Heart right ventricle (tissue), 16 donors: ENCODE data around the gene SOX21. TPM values are rescaled to one million over a fixed set of nuclear protein-coding genes. Genes with fewer than 3 reads are reported as not detected.

Experiments
- ATAC-seq, 8 donors: fragments of 200-7000 bp; cut with Tn5 transposase; one replicate each; pipeline ENCODE4 v1.9.1; 2020; ENCODE audit warnings: mild to moderate bottlenecking in 8 of 8, moderate library complexity in 8 of 8, moderate number of reproducible peaks in 1 of 8
- DNase-seq, 2 donors: peaks; one replicate each; pipeline ENCODE4 v3.0.0-alpha.2; 2020
- H3K27ac ChIP-seq, 10 donors: fragments of 200-600 bp; sonication (generic) in 2 of 10; one replicate each; pipeline versions ENCODE4 v1.5.0 to v1.8.0; 2020 to 2022; ENCODE audit warnings: mild to moderate bottlenecking in 3 of 10
- H3K27me3 ChIP-seq, 7 donors: fragments of 200-600 bp; one replicate each; pipeline ENCODE4 v1.8.0; 2021 to 2022; ENCODE audit warnings: mild to moderate bottlenecking in 2 of 7
- H3K36me3 ChIP-seq, 9 donors: fragments of 200-600 bp; sonication (generic) in 1 of 9; one replicate each; pipeline versions ENCODE4 v1.5.0 to v1.8.0; 2020 to 2022; ENCODE audit warnings: mild to moderate bottlenecking in 2 of 9
- H3K4me1 ChIP-seq, 9 donors: fragments of 200-600 bp; sonication (generic) in 1 of 9; one replicate each; pipeline versions ENCODE4 v1.5.0 to v1.8.0; 2020 to 2022; ENCODE audit warnings: mild to moderate bottlenecking in 4 of 9
- H3K4me3 ChIP-seq, 10 donors: fragments of 200-600 bp; sonication (generic) in 2 of 10; one replicate each; pipeline versions ENCODE4 v1.5.0 to v1.8.0; 2020 to 2022; ENCODE audit warnings: mild to moderate bottlenecking in 7 of 10, moderate library complexity in 2 of 10
- H3K9me3 ChIP-seq, 11 donors: fragments of 200-600 bp in 10 of 11; sonication (generic) in 2 of 11; one replicate each; pipeline versions ENCODE4 v1.5.0 to v1.8.0; 2013 to 2022; ENCODE audit warnings: mild to moderate bottlenecking in 2 of 11, control low read depth in 1 of 11, moderate library complexity in 1 of 11
- WGBS, 2 donors: extraction: QIAGEN DNeasy Blood & Tissue Kit; methylation state at CpG; one replicate each; pipeline ENCODE4 v1.1.7; 2013; ENCODE audit warnings: inconsistent platforms in 1 of 2; 5-methylcytosine and 5-hydroxymethylcytosine counted together
- intact Hi-C, 10 donors: fragments of 100-400 bp; cut with DNase I; formaldehyde crosslinking; loops; one replicate each; pipeline versions ENCODE4 v1.11.1 to v1.14.2; 2022
- polyA plus RNA-seq, 2 donors: library from polyadenylated mRNA; stranded (reverse); fragments of 200-250 nt; gene quantifications; one replicate each; pipeline ENCODE4 v1.2.3, GENCODE V29; 2013
- total RNA-seq, 10 donors: library from RNA; stranded (reverse); fragmentation: NEBNext Ultra II Directional in 3 of 10; extraction: Animal tissue kit (Norgen Biotek cat#: 25700) in 3 of 10; gene quantifications; one replicate each; pipeline versions ENCODE4 v1.2.1 to v1.2.4, GENCODE V29; 2021 to 2023
- TF ChIP-seq, protein P1 (sequence below), 9 donors: fragments of 200-600 bp; sonication (generic) in 2 of 9; IDR thresholded peaks; one replicate each; pipeline versions ENCODE4 v1.5.0 to v1.8.0; 2021 to 2022; ENCODE audit warnings: antibody characterized with exemption in 9 of 9, mild to moderate bottlenecking in 5 of 9, moderate library complexity in 1 of 9
- donor health status: Arrhythmogenic right ventricular cardiomyopathy.
- donor health status: ischemic (EF 13 %, LVEDD 7.1; RV severe dilation, severe dysfunction).
- donor health status: healthy with polysubstance abuse.
- donor health status: DM: no; HTN: yes; CAD: no.
- donor health status: DM: no; HTN: no; CAD: no.
- donor health status: ischemic (EF 25% LVEDD 6.9; RV normal size, moderate dysfunction).
- donor health status: ischemic (EF 25% LVEDD 5.7; RV mildly dilated, moderate dysfunction).
- donor health status: healthy.
- donor health status: DM: yes; HTN: yes; CAD: no.
- donor health status: Ischemic cardiomyopathy.
- donor health status: ischemic (EF 35%, LVEDD 5.7; RV mildly dilated, moderate dysfunction).
- donor health status: nonischemic (EF 11% LVEDD 7.7; RV severe dilation, severe dysfunction).
- donor health status: DM: yes; HTN: yes; CAD: no.
- donor health status: PGD.
- donor health status: ischemic (EF 29% LVEDD 5.4; RV normal size, mild dysfunction).
- donor health status: nonischemic (EF 23%, LVEDD 6.1; RV moderate dilation, normal function).

Gene SOX21
- total and polyA plus RNA-seq, 12 donors = not detected

DNA sequence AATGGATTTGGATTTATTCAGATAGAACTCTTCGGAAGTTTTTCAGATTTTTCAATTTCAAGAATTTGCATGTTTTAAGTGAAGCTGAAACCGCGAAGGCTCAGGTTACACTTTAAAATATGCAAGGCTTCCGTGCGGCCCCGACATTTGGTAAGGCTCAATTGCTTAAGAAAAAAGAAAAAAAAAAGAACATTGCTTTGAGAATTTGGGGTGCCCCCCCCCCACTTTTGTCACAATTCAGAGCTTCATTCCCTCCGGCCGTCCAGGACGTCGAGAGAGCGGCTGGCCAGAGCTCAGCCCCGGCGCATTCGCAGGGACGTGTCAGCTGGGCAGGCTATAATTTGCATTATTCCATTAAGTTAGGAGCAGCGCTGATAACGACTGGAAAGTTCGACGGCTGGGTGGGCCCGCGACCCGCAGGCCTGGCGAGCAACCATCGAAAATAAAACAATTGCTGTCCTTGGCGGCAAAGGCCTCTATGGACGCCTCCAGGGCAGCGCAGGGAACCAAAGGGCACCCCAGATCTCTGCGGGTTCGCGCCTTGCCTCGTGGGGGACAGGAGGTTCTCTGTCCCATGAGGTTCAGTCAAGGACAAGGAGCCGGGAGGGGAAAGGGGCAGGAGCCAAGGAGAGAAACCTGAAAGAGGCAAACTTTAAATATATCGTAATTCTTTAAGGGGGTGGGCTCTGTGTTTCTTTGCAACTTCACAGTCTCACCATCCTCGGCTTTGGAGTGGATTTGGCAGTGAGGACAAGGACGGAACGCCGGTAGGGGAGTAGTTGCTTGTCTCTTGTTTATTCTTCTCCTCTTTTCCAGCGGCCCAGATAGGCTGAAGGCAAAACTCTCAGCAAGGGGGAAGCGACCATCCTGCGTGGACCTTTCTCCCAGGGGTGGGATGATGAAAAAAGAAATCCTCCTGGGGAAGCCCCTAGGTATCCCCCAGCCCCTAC lies 7.0 kb downstream of the SOX21 start:
- Histone ChIP-seq H3K36me3 (no peaks in the 10 kb centered on the region), H3K9me3 (no peaks in the 10 kb centered on the region), H3K27me3 (peaks cover 35 to 100% (median 100%) of the 10 kb centered on the region in 7 donors), H3K4me3 (no peak overlapping the region), H3K27ac (no peak overlapping the region), H3K4me1 (peaks cover 0 to 23% (median 9%) of the 10 kb centered on the region in 9 donors)
- DNase-seq (no peak), ATAC-seq (no peak)
- 6% methylated on average over 40 of the region's 40 CpGs for WGBS, 2 donors
- intact Hi-C loops = no loop called here
- TF ChIP-seq, protein P1, sequence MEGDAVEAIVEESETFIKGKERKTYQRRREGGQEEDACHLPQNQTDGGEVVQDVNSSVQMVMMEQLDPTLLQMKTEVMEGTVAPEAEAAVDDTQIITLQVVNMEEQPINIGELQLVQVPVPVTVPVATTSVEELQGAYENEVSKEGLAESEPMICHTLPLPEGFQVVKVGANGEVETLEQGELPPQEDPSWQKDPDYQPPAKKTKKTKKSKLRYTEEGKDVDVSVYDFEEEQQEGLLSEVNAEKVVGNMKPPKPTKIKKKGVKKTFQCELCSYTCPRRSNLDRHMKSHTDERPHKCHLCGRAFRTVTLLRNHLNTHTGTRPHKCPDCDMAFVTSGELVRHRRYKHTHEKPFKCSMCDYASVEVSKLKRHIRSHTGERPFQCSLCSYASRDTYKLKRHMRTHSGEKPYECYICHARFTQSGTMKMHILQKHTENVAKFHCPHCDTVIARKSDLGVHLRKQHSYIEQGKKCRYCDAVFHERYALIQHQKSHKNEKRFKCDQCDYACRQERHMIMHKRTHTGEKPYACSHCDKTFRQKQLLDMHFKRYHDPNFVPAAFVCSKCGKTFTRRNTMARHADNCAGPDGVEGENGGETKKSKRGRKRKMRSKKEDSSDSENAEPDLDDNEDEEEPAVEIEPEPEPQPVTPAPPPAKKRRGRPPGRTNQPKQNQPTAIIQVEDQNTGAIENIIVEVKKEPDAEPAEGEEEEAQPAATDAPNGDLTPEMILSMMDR (IDR thresholded peaks at IDR 0.05) = no peak

DNA sequence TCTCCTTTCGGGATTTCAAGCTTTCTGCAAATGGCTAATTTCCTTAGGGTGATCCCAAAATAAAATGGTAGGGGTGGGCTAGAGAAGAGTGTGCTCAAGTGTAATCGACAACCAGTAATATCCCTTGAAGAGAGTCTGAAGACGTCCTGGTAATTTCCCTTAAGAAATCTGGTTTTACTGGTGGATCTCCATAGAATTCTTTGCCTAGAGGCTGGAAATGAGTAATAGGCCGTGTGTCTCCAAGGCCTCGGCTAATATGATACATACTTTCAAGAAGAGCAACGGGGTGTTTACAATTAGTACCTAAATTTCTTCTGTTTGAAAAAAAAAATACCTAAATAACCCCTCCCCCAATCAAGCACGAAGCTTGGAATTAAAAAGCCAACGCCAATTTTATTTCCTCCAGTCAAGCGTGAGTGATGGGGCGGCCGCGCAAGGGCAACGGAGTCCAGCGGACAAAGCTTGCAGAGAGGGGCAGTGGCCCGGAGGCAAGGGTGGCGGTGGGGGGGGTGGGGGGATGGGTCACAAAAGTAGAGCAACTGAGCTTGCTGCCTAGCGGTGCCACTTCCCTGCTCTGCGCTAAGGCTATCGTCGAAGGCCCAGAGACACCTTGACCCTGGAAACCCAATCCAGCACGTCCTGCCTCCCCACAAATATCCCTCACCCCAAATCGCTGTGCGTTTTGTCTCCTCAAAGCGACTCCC lies 7.8 kb downstream of the SOX21 start:
- intact Hi-C loops = no loop called here
- WGBS, 2 donors = 5 to 7% methylated on average over 24 of the region's 24 CpGs
- Histone ChIP-seq H3K27me3 (peaks cover 32 to 100% (median 100%) of the 10 kb centered on the region in 7 donors), H3K9me3 (no peaks in the 10 kb centered on the region), H3K27ac (no peak overlapping the region), H3K36me3 (no peaks in the 10 kb centered on the region), H3K4me1 (peaks cover 0 to 23% (median 9%) of the 10 kb centered on the region in 9 donors), H3K4me3 (no peak overlapping the region)
- ATAC-seq (no peak), DNase-seq (no peak)
- TF ChIP-seq, protein P1 (IDR thresholded peaks at IDR 0.05) = no peak

DNA sequence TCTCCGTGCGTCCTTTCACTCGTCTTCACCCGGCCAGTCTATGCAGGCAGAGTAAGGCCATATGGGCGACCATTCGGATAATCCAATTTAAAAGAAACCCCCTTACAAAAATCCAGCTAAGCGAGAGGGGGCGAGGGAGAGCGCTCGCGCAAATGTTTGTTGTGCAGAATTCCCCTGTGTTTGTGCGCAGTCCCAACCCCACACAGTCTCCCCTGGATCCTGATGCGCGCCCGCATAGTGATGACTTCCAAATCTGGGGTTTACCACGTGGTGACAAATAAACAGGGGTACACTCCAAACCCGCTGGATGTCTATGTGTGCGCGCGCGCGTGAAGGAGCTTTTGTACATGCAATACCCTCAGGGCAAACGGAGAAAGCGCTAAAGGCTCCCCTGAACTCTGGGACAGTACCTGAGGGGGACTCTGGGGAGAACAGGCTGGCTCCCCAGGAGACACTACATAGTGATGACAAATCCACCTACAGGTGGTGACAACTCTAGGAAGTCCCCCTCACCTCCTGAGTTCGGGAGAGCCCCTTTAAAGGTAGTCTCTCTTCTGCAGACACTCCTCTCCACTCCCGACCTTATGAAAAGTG lies 8.5 kb downstream of the SOX21 start:
- WGBS, 2 donors = 4 to 5% methylated on average over 26 of the region's 26 CpGs
- DNase-seq (no peak), ATAC-seq (no peak)
- Histone ChIP-seq H3K27ac (no peak overlapping the region), H3K4me1 (peaks cover 0 to 23% (median 9%) of the 10 kb centered on the region in 9 donors), H3K36me3 (no peaks in the 10 kb centered on the region), H3K27me3 (peaks cover 29 to 100% (median 100%) of the 10 kb centered on the region in 7 donors), H3K4me3 (no peak overlapping the region), H3K9me3 (no peaks in the 10 kb centered on the region)
- intact Hi-C loops = no loop called here
- TF ChIP-seq, protein P1 (IDR thresholded peaks at IDR 0.05) = no peak

DNA sequence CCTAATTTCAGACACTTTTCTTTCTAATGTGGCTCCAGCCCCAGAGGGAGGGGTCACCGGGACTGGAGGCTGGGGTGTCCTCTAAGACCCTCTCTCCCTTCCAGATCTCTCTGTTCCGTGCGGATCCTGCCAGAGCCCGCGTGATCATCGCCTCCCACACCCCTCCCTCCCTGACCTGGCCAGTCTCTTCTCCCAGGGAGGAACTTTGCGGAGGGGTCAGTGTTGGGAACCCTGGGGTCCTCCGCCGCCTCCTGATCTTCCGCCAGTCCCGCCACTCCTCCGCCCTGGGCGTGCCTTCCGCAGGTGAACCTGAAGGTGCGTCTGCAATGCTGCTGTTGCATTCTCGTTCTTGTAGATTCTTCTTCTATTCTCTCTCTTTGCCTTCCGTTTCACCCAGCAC lies 9.1 kb downstream of the SOX21 start:
- ATAC-seq (no peak), DNase-seq (no peak)
- Histone ChIP-seq H3K27ac (no peak overlapping the region), H3K4me3 (no peak overlapping the region), H3K4me1 (peaks cover 0 to 23% (median 9%) of the 10 kb centered on the region in 9 donors), H3K27me3 (peaks cover 27 to 100% (median 100%) of the 10 kb centered on the region in 7 donors), H3K9me3 (no peaks in the 10 kb centered on the region), H3K36me3 (no peaks in the 10 kb centered on the region)
- intact Hi-C loops = no loop called here
- WGBS, 2 donors = 2 to 4% methylated on average over 17 of the region's 17 CpGs
- TF ChIP-seq, protein P1 (IDR thresholded peaks at IDR 0.05) = no peak
